Measurements from ENCODE around the gene IGF2. TPM values are rescaled to one million over a fixed set of nuclear protein-coding genes. Genes with fewer than 3 reads are reported as not detected.

The IGF2 gene
- total and polyA plus RNA-seq, 8 donors, result 3.8 to 164 (median 10.8) TPM

DNA sequence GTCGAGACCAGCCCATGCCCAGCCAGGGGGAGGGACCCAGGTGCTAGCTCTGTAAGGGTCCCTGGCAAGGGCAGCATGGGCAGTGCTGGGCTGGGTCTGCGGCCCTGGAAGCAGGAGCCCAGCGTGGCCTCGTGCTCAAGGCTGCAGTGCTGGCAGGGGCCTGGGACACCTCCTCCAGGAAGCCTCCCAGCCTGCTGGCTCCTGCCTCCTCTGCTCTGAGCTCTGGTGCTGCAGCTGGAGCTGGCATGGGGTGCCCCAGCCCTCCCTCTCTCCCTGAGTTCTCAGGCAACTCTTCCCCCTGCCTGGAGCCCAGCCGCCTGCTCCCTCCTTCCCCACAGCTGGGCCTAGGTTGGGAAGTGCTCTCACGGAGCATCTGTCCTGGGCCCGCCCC is 15.0 kb upstream of the IGF2 start:
- TF ChIP-seq POLR2AphosphoS5 (IDR thresholded peaks at IDR 0.05) (no peak), POLR2A (IDR thresholded peaks at IDR 0.05) (no peak), EP300 (IDR thresholded peaks at IDR 0.05) (no peak)
- TF ChIP-seq, protein P1, sequence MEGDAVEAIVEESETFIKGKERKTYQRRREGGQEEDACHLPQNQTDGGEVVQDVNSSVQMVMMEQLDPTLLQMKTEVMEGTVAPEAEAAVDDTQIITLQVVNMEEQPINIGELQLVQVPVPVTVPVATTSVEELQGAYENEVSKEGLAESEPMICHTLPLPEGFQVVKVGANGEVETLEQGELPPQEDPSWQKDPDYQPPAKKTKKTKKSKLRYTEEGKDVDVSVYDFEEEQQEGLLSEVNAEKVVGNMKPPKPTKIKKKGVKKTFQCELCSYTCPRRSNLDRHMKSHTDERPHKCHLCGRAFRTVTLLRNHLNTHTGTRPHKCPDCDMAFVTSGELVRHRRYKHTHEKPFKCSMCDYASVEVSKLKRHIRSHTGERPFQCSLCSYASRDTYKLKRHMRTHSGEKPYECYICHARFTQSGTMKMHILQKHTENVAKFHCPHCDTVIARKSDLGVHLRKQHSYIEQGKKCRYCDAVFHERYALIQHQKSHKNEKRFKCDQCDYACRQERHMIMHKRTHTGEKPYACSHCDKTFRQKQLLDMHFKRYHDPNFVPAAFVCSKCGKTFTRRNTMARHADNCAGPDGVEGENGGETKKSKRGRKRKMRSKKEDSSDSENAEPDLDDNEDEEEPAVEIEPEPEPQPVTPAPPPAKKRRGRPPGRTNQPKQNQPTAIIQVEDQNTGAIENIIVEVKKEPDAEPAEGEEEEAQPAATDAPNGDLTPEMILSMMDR (IDR thresholded peaks at IDR 0.05), result no peak
- Histone ChIP-seq H3K27ac (no peak overlapping the region), H3K9me3 (no peaks in the 10 kb centered on the region), H3K4me1 (peaks cover 4 to 8% (median 7%) of the 10 kb centered on the region in 4 donors), H3K4me3 (no peak overlapping the region), H3K27me3 (peaks cover 0 to 51% (median 13%) of the 10 kb centered on the region in 3 donors), H3K36me3 (no peaks in the 10 kb centered on the region)
- 67 to 89% (median 84%) methylated on average over 1 to 7 of the region's 7 CpGs for WGBS, 5 donors
- no peak for DNase-seq
- intact Hi-C loops (cut with DNase I; ENCODE audit: low total_unique reads), result loop anchor here (5.0 to 10.0 kb wide), 2 partner anchors 322 to 499 kb away; partner anchors contain the start of gene SYT8

DNA sequence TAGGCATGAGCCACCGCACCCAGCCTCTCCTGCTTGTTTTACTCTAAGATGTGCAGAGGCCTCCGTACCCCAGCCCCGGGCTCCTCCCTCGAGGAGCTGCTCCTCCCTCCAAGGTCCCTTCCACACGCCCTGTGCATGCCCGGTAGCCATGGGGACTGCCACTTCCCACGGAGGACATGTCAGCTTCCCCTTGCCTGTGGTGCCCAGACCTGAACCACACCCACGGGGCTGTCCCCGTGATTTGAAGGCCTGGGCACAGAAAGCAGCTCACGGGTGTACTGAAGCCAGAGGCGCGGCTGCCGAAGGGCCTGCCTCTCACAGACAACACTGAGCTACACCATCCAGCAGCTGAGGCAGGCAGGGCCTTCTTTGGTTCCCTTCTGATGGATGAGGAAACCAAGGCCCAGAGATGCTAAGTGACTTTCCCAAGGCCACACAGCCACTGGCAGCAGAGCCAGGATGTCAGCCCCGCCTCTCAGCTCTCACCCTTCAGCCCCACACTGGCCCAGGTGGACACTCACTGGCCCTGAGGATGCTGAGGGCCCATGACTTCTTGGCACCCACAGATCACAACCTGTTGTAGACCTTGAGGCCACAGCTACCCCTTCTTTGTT is 14.5 kb upstream of the IGF2 start:
- H3K36me3 ChIP-seq, result no peaks in the 10 kb centered on the region
- peaks cover 4 to 8% (median 7%) of the 10 kb centered on the region in 4 donors for H3K4me1 ChIP-seq
- H3K27me3 ChIP-seq, result peaks cover 0 to 51% (median 18%) of the 10 kb centered on the region in 3 donors
- TF ChIP-seq, protein P1 (IDR thresholded peaks at IDR 0.05), result no peak
- TF ChIP-seq POLR2AphosphoS5 (IDR thresholded peaks at IDR 0.05) (no peak), POLR2A (IDR thresholded peaks at IDR 0.05) (no peak), EP300 (IDR thresholded peaks at IDR 0.05) (no peak)
- intact Hi-C loops (cut with DNase I; ENCODE audit: low total_unique reads), result loop anchor here (5.0 to 10.0 kb wide), 2 partner anchors 321 to 499 kb away; partner anchors contain the start of gene SYT8
- no peaks in the 10 kb centered on the region for H3K9me3 ChIP-seq
- no peak overlapping the region for H3K27ac ChIP-seq
- no peak overlapping the region for H3K4me3 ChIP-seq
- 46 to 73% (median 65%) methylated on average over 5 to 14 of the region's 14 CpGs for WGBS, 5 donors
- no peak for DNase-seq

- H3K9me3 ChIP-seq, result no peaks in the 10 kb centered on the region
- intact Hi-C loops (cut with DNase I; ENCODE audit: low total_unique reads), result loop anchor here (5.0 to 10.0 kb wide), 2 partner anchors 319 to 497 kb away; partner anchors contain the start of gene SYT8
- H3K4me3 ChIP-seq, result no peak overlapping the region
- H3K36me3 ChIP-seq, result no peaks in the 10 kb centered on the region
- 0 to 3% (median 2%) methylated on average over 18 to 22 of the region's 22 CpGs for WGBS, 5 donors
- H3K27ac ChIP-seq, result peak overlapping the region in 1 of 5 donors; percentile 16
- peaks cover 0 to 66% (median 37%) of the 10 kb centered on the region in 3 donors for H3K27me3 ChIP-seq
- DNase-seq, result peak; percentile 87 to 93
- peaks cover 4 to 8% (median 7%) of the 10 kb centered on the region in 4 donors for H3K4me1 ChIP-seq
- no peak for TF ChIP-seq POLR2AphosphoS5 (IDR thresholded peaks at IDR 0.05)
- TF ChIP-seq POLR2A (IDR thresholded peaks at IDR 0.05), result no peak
- TF ChIP-seq, protein P1 (IDR thresholded peaks at IDR 0.05), result peak in 6 of 7 experiments; percentile 76 to 96 (median 82)
These were observed 12.5 kb upstream of the IGF2 start for GRCh38 chr11:2151500-2152257.
